ENCODE data around the gene TAF1B.
"Not testable (repeated sequence)": the region's sequence is repeated elsewhere in the genome, so short reads cannot be mapped to it uniquely, and the experiment has no call there.

TAF1B gene

DNA sequence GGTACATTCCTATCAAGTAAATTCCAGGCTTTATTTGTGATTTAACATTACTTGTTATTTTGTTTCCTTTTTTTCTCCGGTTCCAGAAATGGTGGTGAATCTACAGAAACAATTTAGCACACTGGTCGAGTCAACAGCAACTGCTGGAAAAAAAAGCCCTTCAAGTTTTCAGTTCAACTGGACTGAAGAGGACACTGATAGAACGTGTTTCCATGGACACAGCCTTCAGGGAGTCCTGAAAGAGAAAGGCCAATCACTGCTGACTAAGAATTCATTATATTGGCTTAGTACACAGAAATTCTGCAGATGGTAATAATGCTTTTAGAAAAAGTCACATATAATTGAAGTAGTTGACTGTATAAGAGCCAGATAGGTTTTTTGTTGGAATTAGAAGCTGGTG, 76.2 kb downstream of the TAF1B start:
- no peak overlapping the region for H3K27ac ChIP-seq
- no peak for DNase-seq (ENCODE audit: low read depth, low spot score)

DNA sequence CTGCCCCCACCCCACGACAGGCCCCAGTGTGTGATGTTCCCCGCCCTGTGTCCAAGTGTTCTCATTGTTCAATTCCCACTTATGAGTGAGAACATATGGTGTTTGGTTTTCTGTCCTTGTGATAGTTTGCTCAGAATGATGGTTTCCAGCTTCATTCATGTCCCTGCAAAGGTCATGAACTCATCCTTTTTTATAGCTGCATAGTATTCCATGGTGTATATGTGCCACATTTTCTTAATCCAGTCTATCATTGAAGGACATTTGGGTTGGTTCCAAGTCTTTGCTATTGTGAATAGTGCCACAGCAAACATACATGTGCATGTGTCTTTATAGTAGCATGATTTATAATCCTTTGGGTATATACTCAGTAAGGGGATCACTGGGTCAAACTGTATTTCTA, 83.7 kb downstream of the TAF1B start:
- DNase-seq (ENCODE audit: low read depth, low spot score); H3K27ac ChIP-seq: not testable (repeated sequence)

DNA sequence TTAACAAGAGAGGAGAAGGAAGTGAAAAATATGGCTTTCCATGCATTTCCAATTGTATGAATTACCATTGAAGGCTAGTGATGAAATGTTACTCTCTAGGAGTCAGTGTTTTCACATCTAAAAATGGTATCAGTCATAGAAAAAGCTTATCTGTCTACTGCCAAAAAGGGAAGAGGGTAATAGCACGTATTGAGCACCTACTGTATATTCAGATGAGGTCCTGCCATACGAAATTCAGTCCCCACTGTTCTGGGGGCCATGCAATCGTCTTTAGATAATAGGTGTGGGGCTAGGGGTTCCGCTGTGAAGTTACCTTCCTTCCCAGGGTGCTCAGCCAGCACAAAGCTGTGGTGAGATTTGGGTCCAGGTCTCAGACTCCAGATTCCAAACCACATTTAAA, 94.0 kb downstream of the TAF1B start:
- H3K27ac ChIP-seq = no peak overlapping the region

DNA sequence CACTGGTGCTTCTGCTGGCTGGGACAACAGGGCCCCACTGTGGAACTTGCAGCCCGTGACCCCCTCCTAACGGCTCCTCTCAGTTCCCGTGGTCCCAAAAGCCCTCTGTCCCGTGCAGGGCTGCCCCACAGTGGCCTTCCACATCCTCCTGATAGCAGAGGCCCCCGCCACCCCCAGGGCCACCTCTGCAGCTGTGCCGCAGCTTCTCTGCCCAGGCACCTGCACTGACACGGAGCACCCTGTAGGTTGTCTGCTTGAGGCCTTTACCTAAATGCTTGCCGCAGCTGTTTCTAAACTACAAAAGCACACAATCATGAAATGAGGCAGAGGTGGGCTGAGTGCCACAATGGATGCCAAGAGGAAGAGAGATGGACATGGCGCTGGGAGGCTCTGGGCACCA, 94.7 kb downstream of the TAF1B start:
- H3K27ac ChIP-seq = no peak overlapping the region
- no peak for DNase-seq (ENCODE audit: low read depth, low spot score)

More for the DNA sequence above, 94.0 kb downstream of the TAF1B start:
- no peak for DNase-seq (ENCODE audit: low read depth, low spot score)

DNA sequence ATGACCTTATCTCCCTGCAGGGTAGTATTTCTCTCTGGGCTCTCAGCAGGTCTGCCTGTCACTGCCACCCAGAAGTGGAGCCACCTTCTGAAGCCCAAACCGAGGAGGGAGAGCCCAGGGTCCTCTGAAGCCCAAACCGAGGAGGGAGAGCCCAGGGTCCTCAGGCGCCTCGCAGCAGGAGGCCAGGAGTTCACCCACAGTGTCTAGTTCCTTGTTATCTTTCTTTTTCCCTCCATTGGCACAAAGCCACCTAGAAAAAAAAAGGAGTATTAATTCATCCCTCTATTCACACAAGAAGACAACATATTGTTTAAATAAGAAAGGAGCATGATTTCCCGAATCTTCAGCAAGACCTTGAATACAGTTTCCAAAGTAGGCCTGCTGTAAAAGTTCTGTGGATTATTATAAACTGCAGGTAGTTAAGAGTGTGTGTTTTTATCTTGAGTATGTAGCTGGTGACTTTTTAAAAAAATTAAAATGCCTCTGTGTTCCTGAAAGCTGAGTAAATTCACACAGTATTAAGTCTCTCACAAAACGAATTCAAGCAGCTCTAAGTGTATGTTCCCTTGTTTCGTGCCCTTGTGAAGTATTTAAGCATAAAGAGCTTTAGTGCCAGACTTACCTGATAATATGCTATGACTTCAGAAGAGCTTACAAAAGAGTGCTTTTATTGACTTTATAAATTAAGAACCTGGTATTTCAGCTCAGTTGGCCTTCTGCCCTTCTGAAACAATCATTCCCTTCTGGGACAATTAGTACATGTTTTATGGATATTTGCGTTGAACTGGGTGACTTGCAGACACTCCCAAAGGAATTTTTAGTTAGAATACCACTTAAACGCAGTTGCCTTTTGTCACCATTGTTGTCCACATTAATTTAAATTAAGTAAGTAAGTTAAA, 96.6 kb downstream of the TAF1B start:
- no peak for DNase-seq (ENCODE audit: low read depth, low spot score)
- H3K27ac ChIP-seq = peak overlapping the region; percentile 85

DNA sequence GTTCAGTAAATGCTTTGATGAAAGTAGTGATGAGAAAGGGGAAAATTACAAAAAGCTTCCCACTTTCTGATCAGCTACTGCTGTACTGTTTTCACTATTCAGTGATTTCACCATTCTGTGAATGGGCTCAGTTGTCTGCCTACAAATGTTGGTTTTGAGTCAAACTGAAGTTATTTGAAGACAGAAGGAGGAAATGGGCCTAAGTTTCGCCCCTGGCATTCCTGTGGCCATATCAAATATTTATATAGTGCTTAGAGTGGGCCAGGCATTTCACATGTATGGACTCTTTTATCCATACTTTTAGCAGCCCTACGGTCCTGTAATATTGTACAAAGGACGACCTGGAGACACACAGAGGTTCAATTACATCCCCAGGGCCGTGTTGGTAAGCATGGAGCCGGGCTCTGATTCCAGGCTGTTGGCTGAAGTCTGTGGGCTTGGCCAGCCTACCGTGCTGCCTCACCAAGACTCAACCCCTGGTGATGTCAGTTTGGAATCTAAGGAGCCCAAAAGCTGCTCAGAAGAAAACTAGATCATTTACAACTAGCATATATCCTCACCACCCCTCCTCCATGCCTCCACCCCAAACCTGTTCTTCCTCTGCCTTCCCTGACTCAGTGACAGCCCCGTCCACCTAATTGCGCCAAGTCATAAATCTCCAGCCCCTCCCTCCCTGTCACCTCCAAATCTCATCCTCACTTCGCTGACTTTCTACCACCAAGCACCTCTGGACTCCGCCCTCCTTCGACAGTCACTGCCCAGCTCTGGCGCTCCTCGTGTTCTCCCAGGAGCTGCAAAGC, 98.1 kb downstream of the TAF1B start:
- peak overlapping the region; percentile 85 for H3K27ac ChIP-seq
- peak; percentile 83 for DNase-seq (ENCODE audit: low read depth, low spot score)

DNA sequence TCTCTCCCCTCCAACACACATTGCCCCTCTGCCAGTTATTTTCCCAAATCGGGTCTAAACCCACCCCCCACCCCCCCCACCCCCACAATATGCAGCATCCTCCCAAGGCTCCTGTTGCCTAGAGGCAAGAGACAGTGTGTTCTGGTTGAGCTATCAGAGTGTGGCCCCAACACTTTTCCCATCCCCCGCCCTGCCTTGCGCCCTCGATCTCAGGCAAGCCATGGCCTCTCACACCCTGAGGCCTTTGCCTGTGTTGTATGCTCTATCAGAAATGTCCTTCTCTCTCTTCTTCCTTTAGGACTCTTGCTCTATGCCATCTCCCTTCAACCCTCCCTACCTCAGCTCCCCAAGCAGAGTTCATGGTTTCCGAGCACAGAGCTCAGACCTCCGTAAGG, 98.7 kb downstream of the TAF1B start:
- no peak for DNase-seq (ENCODE audit: low read depth, low spot score)

DNA sequence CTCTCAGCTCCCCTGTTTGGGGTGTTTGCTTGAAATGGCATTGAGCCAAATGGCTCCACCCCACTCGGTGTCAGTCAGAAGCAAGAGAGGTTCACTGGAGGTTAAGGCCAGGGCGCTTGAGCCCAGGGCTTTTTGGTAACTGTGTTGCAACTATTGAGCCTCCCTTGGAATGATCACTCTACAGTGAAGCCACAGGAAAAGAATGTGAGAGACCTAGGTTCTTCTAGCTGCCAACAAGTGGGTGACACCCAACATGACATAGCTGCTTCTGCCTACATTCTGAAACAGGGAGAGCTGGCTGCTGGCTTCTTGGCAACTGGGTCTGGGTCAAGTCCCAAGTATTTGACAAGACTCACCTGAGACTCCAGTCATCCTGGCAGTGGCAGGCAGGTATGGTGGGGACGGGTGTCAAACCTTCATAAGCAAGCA, 101.1 kb downstream of the TAF1B start:
- H3K27ac ChIP-seq = peak overlapping the region; percentile 65
- peak; percentile 31 for DNase-seq (ENCODE audit: low read depth, low spot score)

More for the DNA sequence above, 98.7 kb downstream of the TAF1B start:
- H3K27ac ChIP-seq = peak overlapping the region; percentile 85

DNA sequence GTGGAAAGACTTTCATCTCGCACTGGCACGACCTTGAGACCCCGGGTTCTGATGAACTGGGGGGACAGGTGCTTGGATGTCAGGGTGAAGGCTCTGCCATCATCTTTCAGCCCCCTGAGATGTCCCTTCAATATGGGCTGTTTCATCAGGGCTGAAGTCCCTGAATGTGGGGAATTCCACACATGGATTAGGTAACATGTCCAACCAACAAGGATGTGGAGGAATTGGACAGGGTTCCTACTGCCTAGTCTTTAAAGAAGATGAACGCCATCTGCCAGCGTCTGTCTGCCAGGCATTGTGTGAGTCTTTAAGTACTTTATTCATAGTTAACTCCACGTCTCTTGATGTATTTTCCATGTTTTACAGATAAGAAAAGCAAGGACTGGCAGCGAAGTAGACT, 102.3 kb downstream of the TAF1B start:
- DNase-seq (ENCODE audit: low read depth, low spot score) = no peak
- peak overlapping the region; percentile 65 for H3K27ac ChIP-seq

DNA sequence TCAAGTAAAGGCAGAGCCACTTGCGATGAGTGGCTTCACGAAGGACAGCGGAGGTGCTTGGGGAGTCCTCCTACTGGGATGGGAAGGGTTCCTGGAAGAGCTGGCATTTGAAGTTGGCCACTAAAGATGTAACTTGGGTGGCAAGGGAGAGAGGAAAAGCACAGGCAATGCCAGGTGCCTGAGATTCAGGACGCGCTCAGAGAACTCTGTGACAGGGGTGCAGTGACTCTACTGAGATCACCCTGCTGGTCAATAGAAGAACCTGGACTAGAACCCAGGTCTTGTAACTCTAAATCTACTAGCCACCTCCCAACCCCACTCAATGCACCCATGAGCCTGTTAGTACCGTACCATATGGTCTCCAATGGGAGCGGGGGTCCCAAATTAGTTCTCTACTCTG, 102.8 kb downstream of the TAF1B start:
- DNase-seq (ENCODE audit: low read depth, low spot score) = no peak
- no peak overlapping the region for H3K27ac ChIP-seq

DNA sequence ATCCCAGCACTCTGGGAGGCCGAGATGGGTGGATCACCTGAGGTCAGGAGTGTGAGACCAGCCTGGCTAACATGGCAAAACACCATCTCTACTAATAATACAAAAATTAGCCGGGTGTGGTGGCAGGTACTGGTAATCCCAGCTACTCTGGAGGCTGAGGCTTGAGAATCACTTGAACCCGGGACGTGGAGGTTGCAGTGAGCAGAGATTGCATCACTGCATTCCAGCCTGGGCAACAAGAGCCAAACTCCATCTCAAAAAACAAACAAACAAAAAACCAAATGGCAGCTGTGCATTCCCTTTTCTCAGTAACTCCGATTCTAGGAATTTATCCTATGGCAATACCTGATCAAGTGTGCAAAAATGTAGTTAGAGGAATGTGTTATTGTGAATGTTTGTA, 103.5 kb downstream of the TAF1B start:
- DNase-seq (ENCODE audit: low read depth, low spot score) = no peak
- H3K27ac ChIP-seq = no peak overlapping the region

DNA sequence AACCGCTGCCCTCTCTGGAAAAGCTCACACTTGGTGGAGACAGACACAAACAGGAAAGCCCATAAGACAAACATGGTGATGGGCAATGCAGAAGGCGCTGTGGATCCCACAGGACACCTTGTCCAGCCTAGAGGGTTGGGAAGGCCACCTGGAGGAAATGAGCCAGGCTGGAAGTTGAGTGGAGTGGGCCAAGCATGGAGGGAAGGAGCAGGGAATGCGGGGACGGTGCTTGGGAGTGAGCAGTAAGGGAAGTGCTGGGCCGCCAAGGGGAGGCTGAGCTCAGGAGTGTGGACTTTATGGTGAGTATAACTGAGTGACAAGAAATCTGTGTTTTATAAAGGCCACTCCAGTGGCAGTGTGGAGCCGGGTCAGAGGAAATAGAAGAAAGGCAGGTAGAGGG, 105.4 kb downstream of the TAF1B start:
- H3K27ac ChIP-seq = no peak overlapping the region
- DNase-seq (ENCODE audit: low read depth, low spot score) = no peak

DNA sequence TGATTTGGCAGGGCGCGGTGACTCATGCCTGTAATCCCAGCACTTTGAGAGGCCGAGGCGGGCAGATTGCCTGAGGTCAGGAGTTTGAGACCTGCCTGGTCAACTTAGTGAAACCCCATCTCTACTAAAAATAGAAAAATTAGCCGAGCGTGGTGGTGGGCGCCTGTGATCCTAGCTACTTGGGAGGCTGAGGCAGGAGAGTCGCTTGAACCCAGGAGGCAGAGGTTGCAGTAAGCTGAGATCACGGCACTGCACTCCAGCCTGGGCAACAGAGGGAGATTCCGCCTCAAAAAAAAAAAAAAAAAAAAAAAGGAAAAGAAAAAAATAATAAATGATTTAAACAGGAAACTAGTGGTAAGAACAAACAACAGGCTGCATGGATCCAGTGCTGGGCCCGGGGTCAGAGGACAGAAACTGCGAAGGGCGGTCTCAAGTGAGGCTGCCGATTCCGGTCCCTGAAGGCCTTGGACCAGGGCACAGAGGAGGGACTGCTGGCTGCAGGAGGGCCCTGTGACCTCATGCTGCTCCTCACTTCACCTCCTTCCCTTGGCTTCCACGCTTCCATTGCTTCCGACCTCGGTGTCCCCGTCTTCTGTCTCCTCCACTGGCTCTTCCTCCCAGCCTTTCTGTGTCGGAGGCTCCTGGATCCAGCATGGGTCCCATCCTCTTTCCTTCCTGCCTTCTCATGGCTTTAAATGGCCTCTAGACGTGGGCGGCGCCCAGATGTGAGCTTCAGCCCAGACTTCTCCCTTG, 106.1 kb downstream of the TAF1B start:
- DNase-seq (ENCODE audit: low read depth, low spot score) = no peak
- no peak overlapping the region for H3K27ac ChIP-seq

DNA sequence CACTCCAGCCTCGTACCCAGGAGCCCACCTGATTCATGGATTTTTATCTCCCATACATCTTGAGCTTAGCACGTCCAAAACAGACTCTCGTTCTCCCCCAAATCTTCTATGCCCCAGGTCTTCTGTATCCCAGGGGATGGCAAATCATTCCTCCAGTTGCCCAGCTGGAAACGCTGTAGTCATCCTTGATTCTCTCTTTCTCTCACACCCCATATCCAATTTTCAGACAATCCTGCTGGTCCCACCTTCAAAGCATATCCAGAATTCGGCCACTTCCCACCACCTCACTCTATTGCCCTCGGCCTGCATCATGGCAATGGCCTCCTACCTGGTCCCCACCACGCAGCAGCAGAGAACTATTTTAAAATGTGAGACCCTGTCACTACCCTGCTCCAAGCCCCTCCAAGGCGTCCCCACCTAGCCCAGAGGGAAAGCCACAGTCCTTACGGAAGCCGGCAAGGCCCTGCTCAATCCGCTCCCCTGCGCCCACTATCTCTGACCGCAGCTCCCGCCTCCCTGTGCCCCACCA, 106.8 kb downstream of the TAF1B start:
- no peak overlapping the region for H3K27ac ChIP-seq
- DNase-seq (ENCODE audit: low read depth, low spot score) = no peak

DNA sequence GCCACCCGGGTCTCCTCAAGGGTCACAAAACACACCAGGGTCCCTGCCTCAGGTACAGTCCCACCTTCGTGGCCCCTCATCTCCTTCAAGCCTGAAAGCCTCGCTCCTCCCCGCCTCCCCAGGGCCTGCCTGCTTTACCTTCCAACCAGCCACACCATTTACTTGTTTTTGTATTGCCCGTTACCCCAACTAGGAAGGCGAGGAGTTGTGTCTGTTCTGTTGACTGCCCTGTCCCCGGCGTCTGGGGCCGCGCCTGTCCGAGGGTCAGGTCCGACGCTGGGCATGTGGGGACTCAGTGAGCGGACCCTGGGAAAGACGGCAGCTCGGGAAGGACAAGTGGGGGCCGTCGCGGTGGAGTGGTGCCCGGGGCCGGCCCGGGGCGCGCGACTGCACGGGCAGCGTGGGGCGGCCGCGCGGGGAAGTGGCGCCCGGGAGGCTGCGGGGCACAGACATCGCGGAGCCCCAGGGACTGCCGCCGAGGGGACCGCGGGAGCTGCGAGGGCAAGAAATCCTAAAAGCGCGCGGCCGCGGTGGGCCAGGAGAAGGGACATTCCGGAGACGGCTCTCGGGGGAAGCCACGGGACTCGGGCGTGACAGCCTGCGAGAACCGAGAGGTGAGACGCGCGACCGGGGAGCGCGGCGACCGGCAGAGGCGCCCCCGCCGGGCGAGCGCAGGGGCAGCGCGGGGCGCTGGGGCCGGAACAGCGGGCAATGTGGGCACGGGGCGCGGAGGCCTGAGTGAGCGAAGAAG, 107.4 kb downstream of the TAF1B start:
- no peak for DNase-seq (ENCODE audit: low read depth, low spot score)
- peak overlapping the region; percentile 57 for H3K27ac ChIP-seq

DNA sequence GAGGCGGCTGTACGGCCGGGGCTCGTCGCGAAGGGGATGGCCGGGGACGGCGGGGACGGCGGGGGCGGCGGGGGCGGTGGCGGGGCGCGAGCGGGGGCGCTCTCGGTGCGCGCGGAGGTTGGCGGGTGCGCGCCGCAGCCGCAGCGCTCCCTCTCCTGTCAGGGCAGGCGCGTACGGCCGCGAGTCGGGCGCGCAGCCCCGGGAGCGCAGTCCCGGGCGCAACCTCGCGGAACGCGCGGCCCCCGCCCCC, 107.9 kb downstream of the TAF1B start:
- H3K27ac ChIP-seq = peak overlapping the region; percentile 57

DNA sequence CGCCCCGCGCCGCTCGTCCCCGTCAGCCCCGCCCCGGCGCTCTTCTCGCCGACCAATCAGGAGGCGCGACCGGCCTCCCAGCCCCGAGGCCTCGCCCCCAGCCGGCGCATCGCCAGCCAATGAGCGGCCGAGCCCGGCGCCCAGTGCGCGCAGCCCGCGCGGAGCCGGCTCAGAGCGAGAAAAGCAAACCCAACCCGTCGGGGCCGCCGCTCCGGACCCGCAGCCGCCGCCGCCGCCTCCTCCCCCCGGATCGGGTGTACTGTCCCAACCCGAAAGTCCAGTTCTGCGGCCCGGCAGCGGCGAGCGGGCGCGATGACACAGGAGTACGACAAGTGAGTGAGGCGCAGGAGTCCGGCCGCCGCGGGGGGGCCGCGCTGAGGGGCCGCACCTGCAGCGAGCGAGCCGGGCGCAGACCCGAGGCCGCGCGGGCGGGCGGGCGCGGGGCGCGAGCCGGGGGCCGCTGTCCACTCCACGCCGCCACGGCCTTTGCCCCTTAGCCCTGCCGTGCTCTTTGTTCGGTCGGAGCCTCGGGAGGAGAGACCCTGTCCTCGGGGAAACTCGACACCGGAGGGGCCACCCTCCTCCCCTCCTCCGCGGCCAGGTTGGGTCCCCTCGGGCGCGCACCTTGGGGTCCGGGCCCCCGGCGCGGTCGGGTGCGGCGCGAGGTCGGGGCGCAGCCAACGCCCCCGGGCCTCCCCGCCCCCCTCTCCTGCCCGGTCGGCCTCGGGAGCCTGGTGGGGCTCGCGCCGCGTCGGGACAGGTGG, 108.4 kb downstream of the TAF1B start, which contains the start of gene GRHL1:
Gene GRHL1 (plus strand): TSS at position 172 of the 764 bp plus-strand sequence. CDS start 141 bp downstream, at position 313.
- peak within 1 kb of the TSS; percentile 57 for H3K27ac ChIP-seq
- peak; percentile 56 for DNase-seq (ENCODE audit: low read depth, low spot score)

More for the DNA sequence above, 107.9 kb downstream of the TAF1B start:
- no peak for DNase-seq (ENCODE audit: low read depth, low spot score)

DNA sequence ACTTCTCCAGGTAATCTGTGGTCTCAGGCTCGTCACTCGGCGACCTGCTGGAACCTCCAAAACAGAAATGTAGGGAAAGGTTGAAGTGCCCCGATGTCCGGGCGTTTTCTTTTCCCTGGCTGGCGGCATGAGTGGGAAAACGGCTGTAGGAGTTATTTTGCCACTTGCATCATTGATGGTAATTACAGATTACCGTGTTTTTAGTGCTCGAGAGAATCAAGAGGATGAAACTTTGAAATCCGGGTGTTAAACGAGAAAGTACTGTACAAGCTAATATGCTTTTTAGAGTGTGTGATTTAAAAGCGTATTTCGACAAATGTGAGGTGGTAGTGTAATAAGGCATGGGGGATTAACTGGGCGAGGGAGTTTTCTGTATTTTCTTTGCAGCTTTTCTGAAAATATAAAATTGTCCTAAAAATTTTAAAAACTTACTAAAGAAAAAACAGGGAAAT, 109.0 kb downstream of the TAF1B start:
- H3K27ac ChIP-seq = peak overlapping the region; percentile 57
- DNase-seq (ENCODE audit: low read depth, low spot score) = no peak

Measured in epithelial cell of prostate (primary cell).